Heart left ventricle (tissue), 16 donors: ENCODE measurements around the gene TMEM40. TPM values are rescaled to one million over a fixed set of nuclear protein-coding genes. Genes with fewer than 3 reads are reported as not detected.
"Not testable (repeated sequence)": the region's sequence is repeated elsewhere in the genome, so short reads cannot be mapped to it uniquely, and the experiment has no call there.

Source experiments
- ATAC-seq, 4 donors: fragments of 200-7000 bp; cut with Tn5 transposase; one replicate each; pipeline ENCODE4 v1.9.1; 2020 to 2022; ENCODE audit warnings: moderate library complexity in 4 of 4, mild to moderate bottlenecking in 3 of 4, moderate number of reproducible peaks in 1 of 4
- DNase-seq, 5 donors: peaks; one replicate each; pipeline ENCODE4 v3.0.0-alpha.2; 2020
- H3K27ac ChIP-seq, 12 donors: fragments of 200-600 bp; sonication (generic) in 4 of 12; one replicate each; pipeline versions ENCODE4 v1.5.0 to v1.8.0; 2016 to 2022; ENCODE audit warnings: mild to moderate bottlenecking in 2 of 12
- H3K27me3 ChIP-seq, 9 donors: fragments of 200-600 bp; sonication (generic) in 2 of 9; one replicate each; pipeline versions ENCODE4 v1.5.1 to v1.8.0; 2016 to 2022; ENCODE audit warnings: mild to moderate bottlenecking in 3 of 9
- H3K36me3 ChIP-seq, 9 donors: fragments of 200-600 bp; sonication (generic) in 2 of 9; one replicate each; pipeline versions ENCODE4 v1.5.0 to v1.8.0; 2018 to 2022; ENCODE audit warnings: mild to moderate bottlenecking in 2 of 9
- H3K4me1 ChIP-seq, 12 donors: fragments of 200-600 bp; sonication (generic) in 4 of 12; one replicate each; pipeline versions ENCODE4 v1.5.0 to v1.8.0; 2016 to 2022; ENCODE audit warnings: mild to moderate bottlenecking in 3 of 12
- H3K4me3 ChIP-seq, 12 donors: fragments of 200-600 bp; sonication (generic) in 4 of 12; one replicate each; pipeline versions ENCODE4 v1.5.0 to v1.8.0; 2017 to 2022; ENCODE audit warnings: mild to moderate bottlenecking in 9 of 12, moderate library complexity in 4 of 12
- H3K9me3 ChIP-seq, 12 donors: fragments of 200-600 bp; sonication (generic) in 4 of 12; one replicate each; pipeline versions ENCODE4 v1.5.0 to v1.8.0; 2016 to 2022; ENCODE audit warnings: mild to moderate bottlenecking in 1 of 12
- CTCF ChIP-seq, 12 donors: fragments of 200-600 bp; sonication (generic) in 4 of 12; IDR thresholded peaks; one replicate each; pipeline versions ENCODE4 v1.5.0 to v1.8.0; 2018 to 2022; ENCODE audit warnings: antibody characterized with exemption in 12 of 12, mild to moderate bottlenecking in 5 of 12
- POLR2A ChIP-seq, 2 donors: fragments of 450-650 bp; IDR thresholded peaks; one replicate each; pipeline ENCODE4 v1.6.1; 2017; ENCODE audit warnings: antibody characterized with exemption in 2 of 2, mild to moderate bottlenecking in 2 of 2, moderate library complexity in 2 of 2
- WGBS, 4 donors: extraction: QIAGEN DNeasy Blood & Tissue Kit in 2 of 4; methylation state at CpG; one replicate each; pipeline versions ENCODE4 v1.1.5 to v1.1.7; 2013 to 2018; 5-methylcytosine and 5-hydroxymethylcytosine counted together
- intact Hi-C, 10 donors: fragments of 100-400 bp; cut with DNase I; formaldehyde crosslinking; loops; one replicate each; pipeline versions ENCODE4 v1.11.1 to v1.14.2; 2022
- polyA plus RNA-seq, 2 donors: library from polyadenylated mRNA; stranded (reverse); fragments of 200-250 nt; gene quantifications; one replicate each; pipeline ENCODE4 v1.2.3, GENCODE V29; 2013
- total RNA-seq, 9 donors: library from RNA; depleted of rRNA in 2 of 9; stranded (reverse); fragments of >200 nt in 2 of 9; fragmentation: NEBNext Ultra II Directional in 3 of 9; extraction: Animal tissue kit (Norgen Biotek cat#: 25700) in 3 of 9; gene quantifications; one replicate each; pipeline versions ENCODE4 v1.1.0 to v1.2.4, GENCODE V29; 2016 to 2023
- donor health status: ischemic (EF 13 %, LVEDD 7.1; RV severe dilation, severe dysfunction).
- donor health status: healthy with polysubstance abuse.
- donor health status: DM: no; HTN: yes; CAD: no.
- donor health status: DM: no; HTN: no; CAD: no.
- donor health status: ischemic (EF 25% LVEDD 6.9; RV normal size, moderate dysfunction).
- donor health status: ischemic (EF 25% LVEDD 5.7; RV mildly dilated, moderate dysfunction).
- donor health status: healthy.
- donor health status: DM: yes; HTN: yes; CAD: no.
- donor health status: ischemic (EF 35%, LVEDD 5.7; RV mildly dilated, moderate dysfunction).
- donor health status: nonischemic (EF 11% LVEDD 7.7; RV severe dilation, severe dysfunction).
- donor health status: DM: yes; HTN: yes; CAD: no.
- donor health status: PGD.
- donor health status: ischemic (EF 29% LVEDD 5.4; RV normal size, mild dysfunction).
- donor health status: nonischemic (EF 23%, LVEDD 6.1; RV moderate dilation, normal function).

TMEM40 gene
- total and polyA plus RNA-seq, 11 donors: 0.82 to 10.5 (median 2.9) TPM; not detected in 1

GRCh38 chr3:12727937-12728336 is 31.1 kb downstream of the TMEM40 start:
- TF ChIP-seq POLR2A (IDR thresholded peaks at IDR 0.05): no peak
- TF ChIP-seq CTCF (IDR thresholded peaks at IDR 0.05): no peak
- H3K9me3 ChIP-seq: no peaks in the 10 kb centered on the region
- no peak for ATAC-seq
- intact Hi-C loops: loop anchor here in 5 of 10 donors (10.0 kb wide), 4 partner anchors 123 to 593 kb away; no protein-coding TSS in a partner anchor
- peaks cover 0 to 22% (median 4%) of the 10 kb centered on the region in 12 donors for H3K4me1 ChIP-seq
- H3K36me3 ChIP-seq: no peaks in the 10 kb centered on the region
- H3K27ac ChIP-seq: peak overlapping the region in 5 of 12 donors; percentile 41 to 79 (median 77)
- 82 to 92% (median 87%) methylated on average over 2 of the region's 2 CpGs for WGBS, 4 donors
- no peak for DNase-seq
- no peak overlapping the region for H3K4me3 ChIP-seq
- no peaks in the 10 kb centered on the region for H3K27me3 ChIP-seq

- DNase-seq (no peak), ATAC-seq (no peak)
- Histone ChIP-seq H3K27me3 (no peaks in the 10 kb centered on the region), H3K4me1 (peaks cover 0 to 22% (median 4%) of the 10 kb centered on the region in 12 donors), H3K9me3 (no peaks in the 10 kb centered on the region), H3K36me3 (no peaks in the 10 kb centered on the region), H3K4me3 (no peak overlapping the region), H3K27ac (peak overlapping the region in 2 of 12 donors; percentile 65 to 77)
- intact Hi-C loops: loop anchor here in 5 of 10 donors (10.0 kb wide), 4 partner anchors 123 to 593 kb away; no protein-coding TSS in a partner anchor
- WGBS, 4 donors: 37 to 43% (median 43%) methylated on average over 3 of the region's 3 CpGs
- TF ChIP-seq POLR2A (IDR thresholded peaks at IDR 0.05): no peak
Observed at GRCh38 chr3:12727481-12727880, 31.6 kb downstream of the TMEM40 start.

- H3K27ac ChIP-seq: no peak overlapping the region
- H3K9me3 ChIP-seq: no peaks in the 10 kb centered on the region
- no peak for DNase-seq
- TF ChIP-seq POLR2A (IDR thresholded peaks at IDR 0.05) (no peak), CTCF (IDR thresholded peaks at IDR 0.05) (no peak)
- 87 to 95% (median 93%) methylated on average over 1 of the region's 1 CpG for WGBS, 4 donors
- no peak overlapping the region for H3K4me3 ChIP-seq
- no peaks in the 10 kb centered on the region for H3K27me3 ChIP-seq
- intact Hi-C loops: loop anchor here in 5 of 10 donors (10.0 kb wide), 4 partner anchors 121 to 591 kb away; no protein-coding TSS in a partner anchor
- H3K36me3 ChIP-seq: no peaks in the 10 kb centered on the region
- H3K4me1 ChIP-seq: peaks cover 0 to 20% (median 4%) of the 10 kb centered on the region in 12 donors
- no peak for ATAC-seq
Observed at GRCh38 chr3:12725436-12725835, 33.6 kb downstream of the TMEM40 start.

- Histone ChIP-seq H3K36me3 (no peaks in the 10 kb centered on the region), H3K27me3 (no peaks in the 10 kb centered on the region), H3K9me3 (no peaks in the 10 kb centered on the region), H3K27ac (no peak overlapping the region), H3K4me1 (peaks cover 0 to 20% (median 5%) of the 10 kb centered on the region in 12 donors), H3K4me3 (no peak overlapping the region)
- 68 to 75% (median 71%) methylated on average over 4 of the region's 4 CpGs for WGBS, 4 donors
- TF ChIP-seq POLR2A (IDR thresholded peaks at IDR 0.05) (no peak), CTCF (IDR thresholded peaks at IDR 0.05) (no peak)
- no peak for ATAC-seq
- DNase-seq: no peak
- intact Hi-C loops: loop anchor here in 7 of 10 donors (5.0 to 10.0 kb wide), 6 partner anchors 120 to 592 kb away; no protein-coding TSS in a partner anchor
Observed at GRCh38 chr3:12724794-12725193, 34.3 kb downstream of the TMEM40 start.

- not testable (repeated sequence) for ATAC-seq, H3K27me3 ChIP-seq, DNase-seq, H3K4me3 ChIP-seq, H3K27ac ChIP-seq, H3K9me3 ChIP-seq, H3K36me3 ChIP-seq
- peaks cover 0 to 11% (median 4%) of the 10 kb centered on the region in 12 donors for H3K4me1 ChIP-seq
- intact Hi-C loops: loop anchor here in 7 of 10 donors (5.0 to 10.0 kb wide), 6 partner anchors 119 to 591 kb away; no protein-coding TSS in a partner anchor
Observed at GRCh38 chr3:12723362-12723761, 35.7 kb downstream of the TMEM40 start.
